Subcutaneous abdominal adipose tissue (tissue), 5 donors: ENCODE data around the gene FOXP4.
A peak's percentile ranks its signal among the peaks of the same experiment; 100 is the strongest.

Experiments used
- H3K27ac ChIP-seq: one replicate; pipeline ENCODE4 v1.7.0; 2013; ENCODE audit warnings: low read depth, mild to moderate bottlenecking, inconsistent platforms, low read length, moderate library complexity
- H3K27me3 ChIP-seq, 5 donors: one replicate each; pipeline ENCODE4 v1.7.0; 2013; ENCODE audit warnings: low read length in 5 of 5, inconsistent platforms in 1 of 5; ENCODE audit not compliant: control insufficient read depth in 5 of 5, insufficient read depth in 4 of 5
- H3K36me3 ChIP-seq, 5 donors: one replicate each; pipeline ENCODE4 v1.7.0; 2013; ENCODE audit warnings: low read length in 5 of 5; ENCODE audit not compliant: control insufficient read depth in 5 of 5, insufficient read depth in 5 of 5
- H3K4me1 ChIP-seq, 5 donors: one replicate each; pipeline ENCODE4 v1.7.0; 2013; ENCODE audit warnings: low read length in 5 of 5, mild to moderate bottlenecking in 3 of 5, moderate library complexity in 1 of 5; ENCODE audit not compliant: control insufficient read depth in 5 of 5, insufficient read depth in 5 of 5
- H3K4me3 ChIP-seq, 5 donors: one replicate each; pipeline ENCODE4 v1.7.0; 2013; ENCODE audit warnings: low read length in 5 of 5, low read depth in 1 of 5
- H3K9ac ChIP-seq, 5 donors: one replicate each; pipeline ENCODE4 v1.7.0; 2013; ENCODE audit warnings: low read length in 5 of 5, mild to moderate bottlenecking in 4 of 5, moderate library complexity in 3 of 5
- H3K9me3 ChIP-seq, 5 donors: one replicate each; pipeline ENCODE4 v1.7.0; 2013; ENCODE audit warnings: low read length in 5 of 5; ENCODE audit not compliant: control insufficient read depth in 5 of 5
- donor health status: healthy.
- donor health status: healthy.
- donor health status: healthy.
- donor health status: healthy.
- donor health status: healthy.

FOXP4 gene

GRCh38 chr6:41545703-41546474 is at the start of gene FOXP4:
Gene FOXP4 (plus strand): TSS chr6:41546381. CDS start chr6:41565761, 19,380 bp downstream.
- peaks cover 0 to 53% (median 47%) of the 10 kb centered on the region in 5 donors for H3K4me1 ChIP-seq
- H3K36me3 ChIP-seq: peaks cover 0 to 1% (median under 1%) of the 10 kb centered on the region in 5 donors
- peak within 1 kb of the TSS; percentile 10 for H3K27ac ChIP-seq
- H3K4me3 ChIP-seq: peak within 1 kb of the TSS; percentile 70 to 89 (median 79)
- H3K27me3 ChIP-seq: peaks cover 0 to 12% (median 5%) of the 10 kb centered on the region in 5 donors
- no peaks in the 10 kb centered on the region for H3K9me3 ChIP-seq
- H3K9ac ChIP-seq: peak within 1 kb of the TSS in 4 of 5 donors; percentile 69 to 83 (median 70)

GRCh38 chr6:41497573-41497972 is 48.6 kb upstream of the FOXP4 start:
- peaks cover 0 to 3% (median under 1%) of the 10 kb centered on the region in 5 donors for H3K4me1 ChIP-seq
- no peak overlapping the region for H3K4me3 ChIP-seq
- peaks cover 0 to 14% (median 4%) of the 10 kb centered on the region in 5 donors for H3K27me3 ChIP-seq
- H3K9me3 ChIP-seq: no peaks in the 10 kb centered on the region
- H3K36me3 ChIP-seq: no peaks in the 10 kb centered on the region
- H3K27ac ChIP-seq: no peak overlapping the region
- no peak overlapping the region for H3K9ac ChIP-seq

- H3K27ac ChIP-seq: no peak overlapping the region
- H3K4me3 ChIP-seq: no peak overlapping the region
- no peak overlapping the region for H3K9ac ChIP-seq
- peaks cover 0 to 7% (median 4%) of the 10 kb centered on the region in 5 donors for H3K4me1 ChIP-seq
- peaks cover 0 to 12% (median 2%) of the 10 kb centered on the region in 5 donors for H3K27me3 ChIP-seq
- no peaks in the 10 kb centered on the region for H3K9me3 ChIP-seq
- no peaks in the 10 kb centered on the region for H3K36me3 ChIP-seq
These were observed 48.2 kb upstream of the FOXP4 start for GRCh38 chr6:41497994-41498393.

- Histone ChIP-seq H3K36me3 (no peaks in the 10 kb centered on the region), H3K27me3 (peaks cover 0 to 8% (median 2%) of the 10 kb centered on the region in 5 donors), H3K9me3 (no peaks in the 10 kb centered on the region), H3K4me3 (no peak overlapping the region), H3K27ac (no peak overlapping the region), H3K4me1 (peaks cover 0 to 14% (median 8%) of the 10 kb centered on the region in 5 donors), H3K9ac (no peak overlapping the region)
These were observed 47.1 kb upstream of the FOXP4 start for GRCh38 chr6:41498968-41499599.

GRCh38 chr6:41500561-41500960 is 45.6 kb upstream of the FOXP4 start:
- H3K9me3 ChIP-seq: no peaks in the 10 kb centered on the region
- no peak overlapping the region for H3K4me3 ChIP-seq
- H3K27me3 ChIP-seq: peaks cover 0 to 10% (median 4%) of the 10 kb centered on the region in 5 donors
- peaks cover under 1 to 26% (median 20%) of the 10 kb centered on the region in 5 donors for H3K4me1 ChIP-seq
- no peak overlapping the region for H3K9ac ChIP-seq
- H3K36me3 ChIP-seq: no peaks in the 10 kb centered on the region
- no peak overlapping the region for H3K27ac ChIP-seq

GRCh38 chr6:41502566-41502916 is 43.6 kb upstream of the FOXP4 start:
- Histone ChIP-seq H3K9me3 (no peaks in the 10 kb centered on the region), H3K9ac (no peak overlapping the region), H3K36me3 (no peaks in the 10 kb centered on the region), H3K4me3 (no peak overlapping the region), H3K27ac (peak overlapping the region; percentile 30), H3K27me3 (peaks cover 0 to 23% (median 2%) of the 10 kb centered on the region in 5 donors), H3K4me1 (peaks cover 4 to 30% (median 26%) of the 10 kb centered on the region in 5 donors)

- Histone ChIP-seq H3K36me3 (no peaks in the 10 kb centered on the region), H3K4me1 (peaks cover 4 to 30% (median 26%) of the 10 kb centered on the region in 5 donors), H3K9ac (no peak overlapping the region), H3K9me3 (no peaks in the 10 kb centered on the region), H3K27ac (peak overlapping the region; percentile 30), H3K4me3 (peak overlapping the region in 1 of 5 donors; percentile 17), H3K27me3 (peaks cover 0 to 28% (median 2%) of the 10 kb centered on the region in 5 donors)
These were observed 43.1 kb upstream of the FOXP4 start for GRCh38 chr6:41502917-41503671.

GRCh38 chr6:41503827-41504465 is 42.2 kb upstream of the FOXP4 start:
- no peak overlapping the region for H3K27ac ChIP-seq
- peaks cover 4 to 30% (median 26%) of the 10 kb centered on the region in 5 donors for H3K4me1 ChIP-seq
- H3K4me3 ChIP-seq: peak overlapping the region in 4 of 5 donors; percentile 1 to 50 (median 34)
- no peaks in the 10 kb centered on the region for H3K36me3 ChIP-seq
- peak overlapping the region in 1 of 5 donors; percentile 47 for H3K9ac ChIP-seq
- H3K27me3 ChIP-seq: peaks cover 0 to 34% (median 5%) of the 10 kb centered on the region in 5 donors
- no peaks in the 10 kb centered on the region for H3K9me3 ChIP-seq

- H3K4me3 ChIP-seq: peak overlapping the region; percentile 1 to 66 (median 50)
- peaks cover 4 to 30% (median 26%) of the 10 kb centered on the region in 5 donors for H3K4me1 ChIP-seq
- no peaks in the 10 kb centered on the region for H3K9me3 ChIP-seq
- H3K27ac ChIP-seq: no peak overlapping the region
- H3K9ac ChIP-seq: no peak overlapping the region
- H3K27me3 ChIP-seq: peaks cover 0 to 40% (median 5%) of the 10 kb centered on the region in 5 donors
- H3K36me3 ChIP-seq: no peaks in the 10 kb centered on the region
These were observed 41.6 kb upstream of the FOXP4 start for GRCh38 chr6:41504466-41505121.
